Measurements from ENCODE around the gene XYLT1. TPM values are rescaled to one million over a fixed set of nuclear protein-coding genes. Genes with fewer than 3 reads are reported as not detected.

XYLT1 gene
- total RNA-seq, 1 experiment from 2014 or later = 14.5 TPM

DNA sequence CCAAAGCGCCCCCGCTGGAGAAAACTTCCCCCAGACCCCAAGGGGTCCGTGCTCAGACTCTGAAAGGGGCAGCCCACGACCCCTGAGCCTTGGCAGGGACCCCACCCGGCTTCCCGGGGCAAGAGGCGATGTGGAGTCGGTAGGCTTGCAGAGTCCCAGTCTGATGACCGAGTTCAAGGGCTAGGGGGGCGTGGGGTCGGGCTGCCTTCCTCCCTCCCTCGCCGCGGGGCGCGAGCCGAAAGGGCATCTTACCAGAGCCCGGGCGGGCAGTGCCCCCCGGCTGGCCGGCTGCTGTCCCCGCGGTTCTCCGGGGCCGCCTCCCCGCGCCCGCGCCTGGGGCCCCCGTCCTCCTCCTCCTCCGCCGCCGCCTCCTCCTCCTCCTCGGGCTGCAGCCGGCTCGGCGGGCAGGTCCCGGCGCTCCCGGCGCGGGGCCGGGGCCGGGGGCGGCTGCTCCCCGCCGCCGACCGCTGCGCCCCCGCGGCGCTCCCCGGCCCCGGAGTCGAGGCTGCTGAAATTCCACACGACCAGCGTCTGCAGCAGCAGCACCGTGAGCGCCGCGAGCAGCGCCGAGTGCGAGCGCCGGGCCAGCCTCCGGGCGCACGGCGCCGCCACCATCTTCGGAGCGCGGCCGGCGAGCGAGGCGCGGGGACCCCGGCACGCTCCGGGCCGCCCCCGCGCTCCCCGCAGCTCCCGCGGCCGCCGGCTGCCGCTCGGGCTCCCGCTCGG is 415 bp downstream of the XYLT1 start:
- no peak overlapping the region for H4K91ac ChIP-seq (ENCODE audit: insufficient read length, low read depth, low read length)
- H2BK15ac ChIP-seq (ENCODE audit: low read depth, low read length) = no peak overlapping the region
- no peak overlapping the region for H3K9ac ChIP-seq (ENCODE audit: extremely low read depth, insufficient read length, low read length)
- H4K20me1 ChIP-seq (ENCODE audit: control insufficient read depth, insufficient read depth, insufficient read length) = no peaks in the 10 kb centered on the region
- no peaks in the 10 kb centered on the region for H3K79me1 ChIP-seq (ENCODE audit: insufficient read depth, low read depth, low read length, poor library complexity, severe bottlenecking)
- no peak overlapping the region for H2BK5ac ChIP-seq (ENCODE audit: insufficient read length, low read length)
- H2AK5ac ChIP-seq (ENCODE audit: insufficient read length, low read length) = no peak overlapping the region
- H3K27ac ChIP-seq (ENCODE audit: insufficient read length, low read depth, low read length) = no peak overlapping the region
- no peak overlapping the region for H3K4ac ChIP-seq (ENCODE audit: low read depth, low read length)
- no peak overlapping the region for H3K23ac ChIP-seq (ENCODE audit: insufficient read length, low read depth, low read length)
- H3K56ac ChIP-seq (ENCODE audit: insufficient read length, low read depth, low read length) = no peak overlapping the region
- peaks cover 0 to 3% (median 2%) of the 10 kb centered on the region in 3 experiments; a peak in 4 of 7 replicates for H3K36me3 Mint-ChIP-seq (ENCODE audit: insufficient read depth in 1 of 3, low read depth in 3 of 3)
- peak overlapping the region; percentile 84 to 89 for H3K4me3 Mint-ChIP-seq
- peaks cover 4% of the 10 kb centered on the region for H3K23me2 ChIP-seq (ENCODE audit: insufficient read length, low read depth, low read length, poor library complexity, severe bottlenecking)
- no peak overlapping the region for H2BK20ac ChIP-seq (ENCODE audit: low read depth, low read length, poor library complexity, severe bottlenecking)
- H3K4me2 ChIP-seq (ENCODE audit: insufficient read depth, insufficient read length, low read length) = peak overlapping the region; percentile 69
- no peak overlapping the region for H4K5ac ChIP-seq (ENCODE audit: insufficient read length, low read depth, low read length)
- no peak overlapping the region for H3T11ph ChIP-seq (ENCODE audit: low read length)
- no peak for DNase-seq
- H3K18ac ChIP-seq (ENCODE audit: insufficient read length, low read depth, low read length) = no peak overlapping the region
- H3K4me1 Mint-ChIP-seq = peaks cover 67 to 68% of the 10 kb centered on the region in 2 experiments
- no CpG with 5 or more reads among the region's 95 CpGs for WGBS (ENCODE audit: extremely low coverage, insufficient read length, low lambda C conversion rate)
- H3K27me3 ChIP-seq (ENCODE audit: insufficient read depth, low read length) = peaks cover 5% of the 10 kb centered on the region; the same call in 1 of the 2 replicates
- no peaks in the 10 kb centered on the region; a peak in 1 of 5 replicates for H3K9me3 Mint-ChIP-seq
- H3K14ac ChIP-seq (ENCODE audit: insufficient read depth, low read length) = no peak overlapping the region
- H2AFZ ChIP-seq (ENCODE audit: low read length) = no peak overlapping the region
- no peak overlapping the region for H2BK120ac ChIP-seq (ENCODE audit: low read depth, low read length, poor library complexity, severe bottlenecking)
- H3K27ac Mint-ChIP-seq = no peak overlapping the region
- TF ChIP-seq, protein P1, sequence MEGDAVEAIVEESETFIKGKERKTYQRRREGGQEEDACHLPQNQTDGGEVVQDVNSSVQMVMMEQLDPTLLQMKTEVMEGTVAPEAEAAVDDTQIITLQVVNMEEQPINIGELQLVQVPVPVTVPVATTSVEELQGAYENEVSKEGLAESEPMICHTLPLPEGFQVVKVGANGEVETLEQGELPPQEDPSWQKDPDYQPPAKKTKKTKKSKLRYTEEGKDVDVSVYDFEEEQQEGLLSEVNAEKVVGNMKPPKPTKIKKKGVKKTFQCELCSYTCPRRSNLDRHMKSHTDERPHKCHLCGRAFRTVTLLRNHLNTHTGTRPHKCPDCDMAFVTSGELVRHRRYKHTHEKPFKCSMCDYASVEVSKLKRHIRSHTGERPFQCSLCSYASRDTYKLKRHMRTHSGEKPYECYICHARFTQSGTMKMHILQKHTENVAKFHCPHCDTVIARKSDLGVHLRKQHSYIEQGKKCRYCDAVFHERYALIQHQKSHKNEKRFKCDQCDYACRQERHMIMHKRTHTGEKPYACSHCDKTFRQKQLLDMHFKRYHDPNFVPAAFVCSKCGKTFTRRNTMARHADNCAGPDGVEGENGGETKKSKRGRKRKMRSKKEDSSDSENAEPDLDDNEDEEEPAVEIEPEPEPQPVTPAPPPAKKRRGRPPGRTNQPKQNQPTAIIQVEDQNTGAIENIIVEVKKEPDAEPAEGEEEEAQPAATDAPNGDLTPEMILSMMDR (conservative IDR thresholded peaks at IDR 0.05) = no peak
- peaks cover 42% of the 10 kb centered on the region for H3K27me3 Mint-ChIP-seq (ENCODE audit: low read depth)
- H3K9me3 ChIP-seq (ENCODE audit: control insufficient read depth, low read depth, low read length) = no peaks in the 10 kb centered on the region
- 0 out of 2 replicates have a peak, but pooled peaks cover 4% of the 10 kb centered on the region for H3K79me2 ChIP-seq (ENCODE audit: insufficient read depth, low read length)
- peaks cover 17% of the 10 kb centered on the region for H3K4me1 ChIP-seq (ENCODE audit: insufficient read depth, low read length)
- no peak overlapping the region for H2BK12ac ChIP-seq (ENCODE audit: insufficient read length, low read depth, low read length)
- no peak overlapping the region for H4K8ac ChIP-seq (replicated peaks; ENCODE audit: insufficient read length, low read depth, low read length)

Measured in H9 (cell line).